CD4-positive, alpha-beta memory T cell (primary cell): ENCODE measurements around the gene ZBTB48. TPM values are rescaled to one million over a fixed set of nuclear protein-coding genes. Genes with fewer than 3 reads are reported as not detected.
A peak's percentile ranks its signal among the peaks of the same experiment; 100 is the strongest.

Experiments used
- CTCF ChIA-PET: fragments of 350-600 bp; sonication (Branson Sonifier 250); formaldehyde crosslinking; loops from one replicate; lab custom pipeline; 2021; ENCODE audit warnings: inconsistent platforms; ENCODE audit not compliant: partially characterized antibody; lab: Charles Lee
- POLR2A ChIA-PET: fragments of 350-600 bp; sonication (Branson Sonifier 250); formaldehyde crosslinking; loops from one replicate; lab custom pipeline; 2021; ENCODE audit not compliant: partially characterized antibody; lab: Charles Lee
- DNase-seq, 5 donors: peaks; one replicate each; pipeline versions ENCODE4 v3.0.0 to v3.0.0-alpha.2; 2020 to 2022; ENCODE audit warnings: mixed read lengths in 1 of 5
- H3K27ac ChIP-seq: one replicate; pipeline ENCODE4 v1.7.0; 2013; ENCODE audit warnings: low read depth, low read length
- H3K27me3 ChIP-seq: 2 replicates; pipeline ENCODE4 v1.7.0; 2013; ENCODE audit warnings: mild to moderate bottlenecking, low read length, moderate library complexity; ENCODE audit not compliant: insufficient read depth
- H3K36me3 ChIP-seq: 2 replicates; pipeline ENCODE4 v1.7.0; 2013; ENCODE audit warnings: mild to moderate bottlenecking, low read length, moderate library complexity; ENCODE audit not compliant: insufficient read depth
- H3K4me1 ChIP-seq: 2 replicates; pipeline ENCODE4 v1.7.0; 2013; ENCODE audit warnings: mild to moderate bottlenecking, low read length, moderate library complexity; ENCODE audit not compliant: insufficient read depth
- H3K4me3 ChIP-seq, 2 donors: one replicate each; pipeline ENCODE4 v1.7.0; 2013; ENCODE audit warnings: low read length in 2 of 2, mild to moderate bottlenecking in 1 of 2
- H3K9me3 ChIP-seq, 2 donors: one replicate each; pipeline ENCODE4 v1.7.0; 2013; ENCODE audit warnings: low read length in 2 of 2, control low read depth in 1 of 2; ENCODE audit not compliant: control insufficient read depth in 1 of 2
- H3K27ac Mint-ChIP-seq, 7 donors: one replicate each; pipeline ENCODE4 v1.8.0; 2020 to 2021; ENCODE audit warnings: mixed read lengths in 7 of 7, mild to moderate bottlenecking in 6 of 7, inconsistent platforms in 3 of 7, moderate library complexity in 3 of 7
- H3K27me3 Mint-ChIP-seq, 2 donors: one replicate each; pipeline ENCODE4 v1.8.0; 2020 to 2021; ENCODE audit warnings: mixed read lengths in 2 of 2
- H3K36me3 Mint-ChIP-seq, 2 donors: one replicate each; pipeline ENCODE4 v1.8.0; 2020 to 2021; ENCODE audit warnings: mixed read lengths in 2 of 2, inconsistent platforms in 1 of 2, mild to moderate bottlenecking in 1 of 2
- H3K4me1 Mint-ChIP-seq, 4 donors: one replicate each; pipeline ENCODE4 v1.8.0; 2020 to 2021; ENCODE audit warnings: mixed read lengths in 4 of 4, mild to moderate bottlenecking in 1 of 4
- H3K4me3 Mint-ChIP-seq, 8 donors: one replicate each; pipeline ENCODE4 v1.8.0; 2020 to 2021; ENCODE audit warnings: mixed read lengths in 8 of 8, mild to moderate bottlenecking in 7 of 8, moderate library complexity in 6 of 8, inconsistent platforms in 3 of 8
- H3K9me3 Mint-ChIP-seq, 8 donors: one replicate each; pipeline ENCODE4 v1.8.0; 2020 to 2021; ENCODE audit warnings: mixed read lengths in 8 of 8, mild to moderate bottlenecking in 5 of 8, inconsistent platforms in 3 of 8, moderate library complexity in 1 of 8
- intact Hi-C: fragments of 100-400 bp; cut with micrococcal nuclease; formaldehyde crosslinking; loops from one replicate; pipeline ENCODE4 v1.15.1; 2023
- polyA plus RNA-seq, 2 donors: library from polyadenylated mRNA; unstranded; fragments of 300-500 nt; fragmentation: Illumina TruSeq; gene quantifications; one replicate each; pipeline ENCODE4 v1.2.3, GENCODE V29; 2021
- total RNA-seq, 2 experiments: library from RNA; stranded (reverse); gene quantifications; one replicate each; pipeline ENCODE4 v1.2.3, GENCODE V29; 2021

Gene ZBTB48
- total and polyA plus RNA-seq, 4 experiments from 2014 or later, result 18.4 to 70.7 (median 43.2) TPM

DNA sequence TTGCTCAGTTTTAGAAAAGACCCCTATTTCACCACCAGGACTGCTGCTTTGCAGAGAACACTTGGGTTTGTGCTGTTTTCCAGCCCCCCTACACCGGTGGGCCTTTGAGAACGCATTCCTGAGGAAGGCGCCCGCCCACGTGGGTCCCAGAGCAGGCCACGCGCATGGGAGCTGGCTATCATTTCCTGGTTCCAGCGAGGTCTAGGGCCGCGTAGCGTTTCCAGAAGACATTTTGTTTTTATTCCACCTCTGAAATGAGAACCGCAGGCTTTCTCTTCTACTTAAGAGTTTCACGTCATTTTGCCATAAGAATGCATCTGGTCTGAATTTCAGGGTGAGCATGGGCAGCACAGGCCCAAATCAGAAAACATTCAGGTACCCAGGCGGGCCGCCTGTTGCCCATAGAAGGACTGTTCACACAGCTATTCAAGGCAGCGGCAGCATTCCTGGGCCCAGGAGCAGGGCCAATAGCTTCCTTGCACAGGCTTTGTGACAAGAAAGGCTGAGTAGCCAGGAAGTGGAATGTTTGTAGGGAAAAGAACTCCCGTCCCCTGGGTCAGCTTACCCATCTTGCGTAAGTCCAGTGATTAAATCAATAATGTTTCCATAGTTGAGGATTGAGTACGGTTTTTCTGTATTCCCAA is 24.2 kb downstream of the ZBTB48 start:
- CTCF ChIA-PET, result interaction anchor here (1.0 to 2.5 kb wide), 5 partner anchors 8 to 49 kb away, joined by 3 to 13 read pairs (median 4); partner anchors contain the start of genes TAS1R1 and THAP3
- no peak for DNase-seq
- Histone ChIP-seq H3K4me3 (peak overlapping the region; percentile 85 to 92), H3K27me3 (no peaks in the 10 kb centered on the region), H3K27ac (peak overlapping the region; percentile 88), H3K9me3 (no peaks in the 10 kb centered on the region), H3K4me1 (peaks cover 28% of the 10 kb centered on the region), H3K36me3 (peaks cover under 1% of the 10 kb centered on the region)
- Mint-ChIP-seq H3K27me3 (no peaks in the 10 kb centered on the region), H3K4me3 (peak overlapping the region; percentile 84 to 95 (median 90)), H3K9me3 (peaks cover 0 to 2% (median 0%) of the 10 kb centered on the region in 8 donors), H3K36me3 (peaks cover 5 to 23% of the 10 kb centered on the region in 2 donors), H3K27ac (peak overlapping the region; percentile 95 to 99 (median 97)), H3K4me1 (peaks cover 6 to 38% (median 25%) of the 10 kb centered on the region in 4 donors)
- POLR2A ChIA-PET, result interaction anchor here (0.7 to 8.5 kb wide), 15 partner anchors 8 to 611 kb away, joined by 3 to 273 read pairs (median 19); partner anchors contain the start of genes CAMTA1, DNAJC11, NOL9 and PHF13
- intact Hi-C loops, result loop anchor here (1.0 to 2.0 kb wide), 2 partner anchors 9 to 143 kb away; partner anchors contain the start of gene PHF13

DNA sequence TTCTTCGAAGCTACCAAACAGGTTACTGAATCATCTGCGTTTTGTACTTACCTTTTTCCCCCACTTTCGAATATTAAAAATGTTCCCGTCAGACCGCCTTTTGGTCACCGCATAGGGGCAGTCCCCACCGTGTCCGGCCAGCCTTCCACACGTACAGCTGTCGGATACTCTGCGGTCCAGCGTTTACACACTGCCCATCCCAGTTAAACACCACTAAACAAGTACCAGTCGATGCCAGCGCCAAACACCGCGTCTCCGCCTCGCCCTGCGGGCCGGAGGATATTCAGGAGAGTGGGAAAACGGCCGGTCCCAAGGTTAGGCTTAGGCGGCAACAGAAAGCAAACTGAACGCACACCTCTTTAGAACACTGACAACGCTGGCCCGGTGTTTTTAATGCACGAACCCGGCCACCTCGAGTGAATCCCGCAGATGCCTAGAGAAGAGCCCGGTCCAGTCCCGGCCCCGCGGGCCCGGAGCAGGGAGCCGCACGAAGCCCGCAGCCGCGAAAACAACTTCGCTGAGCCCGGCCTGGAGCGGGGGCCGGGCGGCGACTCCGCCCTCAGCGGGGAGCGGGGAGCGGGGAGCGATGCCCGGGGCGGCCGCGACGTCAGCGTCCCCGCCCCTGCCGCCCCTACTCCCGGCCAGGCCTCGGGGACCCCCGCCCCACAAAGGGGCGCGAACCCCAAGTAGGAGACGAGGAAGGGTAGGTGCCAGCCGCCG is 33.0 kb downstream of the ZBTB48 start:
- POLR2A ChIA-PET, result interaction anchor here (1.6 to 4.7 kb wide), 2 partner anchors 11 to 59 kb away, joined by 7 to 133 read pairs; partner anchors contain the start of genes KLHL21 and NOL9
- Histone ChIP-seq H3K36me3 (peaks cover 3% of the 10 kb centered on the region), H3K27ac (peak overlapping the region; percentile 61), H3K4me1 (peaks cover 23% of the 10 kb centered on the region), H3K4me3 (peak overlapping the region; percentile 20 to 39), H3K27me3 (no peaks in the 10 kb centered on the region), H3K9me3 (no peaks in the 10 kb centered on the region)
- Mint-ChIP-seq H3K4me1 (peaks cover 15 to 31% (median 24%) of the 10 kb centered on the region in 4 donors), H3K4me3 (peak overlapping the region; percentile 89 to 95 (median 93)), H3K9me3 (no peaks in the 10 kb centered on the region), H3K27me3 (no peaks in the 10 kb centered on the region), H3K36me3 (peaks cover 0 to 16% of the 10 kb centered on the region in 2 donors), H3K27ac (peak overlapping the region; percentile 86 to 94 (median 92))
- peak in 2 of 5 donors; percentile 9 to 59 for DNase-seq
- intact Hi-C loops, result loop anchor here (1.0 to 10.0 kb wide), 5 partner anchors 10 to 172 kb away; partner anchors contain the start of genes CAMTA1, NOL9 and ZBTB48
- CTCF ChIA-PET, result interaction anchor here (0.9 to 1.6 kb wide), 5 partner anchors 9 to 152 kb away, joined by 3 to 7 read pairs (median 4); no protein-coding TSS in a partner anchor

DNA sequence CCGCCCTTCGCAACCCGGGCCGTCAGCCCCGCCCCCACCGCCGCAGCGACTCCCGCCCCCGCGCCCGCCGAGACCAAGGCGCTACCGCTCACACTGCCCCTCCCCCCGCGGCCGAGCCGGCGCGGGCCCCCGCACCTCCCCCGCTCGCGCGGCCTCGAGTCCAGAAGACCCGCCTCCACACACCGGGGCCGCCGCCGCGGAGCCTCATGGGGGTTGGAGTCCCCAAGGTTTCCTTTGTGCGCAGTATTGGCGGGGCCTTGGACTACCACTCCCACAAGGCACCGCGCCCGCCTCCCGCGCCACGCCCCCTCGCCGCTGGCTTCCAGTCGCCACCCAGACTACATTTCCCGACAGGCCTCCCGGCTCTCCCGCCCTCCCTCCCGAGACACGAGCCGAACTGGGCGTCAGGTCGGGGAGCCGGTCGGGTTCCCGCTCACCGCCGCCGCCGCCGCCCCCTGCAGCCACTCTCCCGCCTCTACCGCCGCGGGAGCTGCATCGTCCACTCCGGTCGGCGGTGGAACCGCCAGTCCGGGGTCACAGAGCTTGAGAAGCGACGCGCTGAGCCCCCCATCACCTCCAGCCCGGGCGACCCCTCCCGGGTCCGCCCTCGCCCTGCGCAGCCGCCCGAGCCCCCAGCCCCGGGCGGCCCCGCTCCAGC is 33.7 kb downstream of the ZBTB48 start, which contains the start of gene PHF13:
TSS of gene PHF13 (plus strand) at position 371 of the 658 bp plus-strand sequence. CDS start 336 bp downstream, outside the sequence.
- H3K9me3 ChIP-seq, result no peaks in the 10 kb centered on the region
- H3K4me1 Mint-ChIP-seq, result peaks cover 15 to 31% (median 25%) of the 10 kb centered on the region in 4 donors
- H3K4me1 ChIP-seq, result peaks cover 23% of the 10 kb centered on the region
- H3K36me3 Mint-ChIP-seq, result peaks cover 0 to 17% of the 10 kb centered on the region in 2 donors
- intact Hi-C loops, result loop anchor here (1.0 to 10.0 kb wide), 5 partner anchors 10 to 171 kb away; partner anchors contain the start of genes CAMTA1, NOL9 and ZBTB48
- H3K9me3 Mint-ChIP-seq, result no peaks in the 10 kb centered on the region
- peak within 1 kb of the TSS; percentile 20 to 46 for H3K4me3 ChIP-seq
- H3K27ac ChIP-seq, result peak within 1 kb of the TSS; percentile 65
- no peaks in the 10 kb centered on the region for H3K27me3 Mint-ChIP-seq
- no peaks in the 10 kb centered on the region for H3K27me3 ChIP-seq
- ChIA-PET POLR2A (interaction anchor here (0.8 to 4.7 kb wide), 7 partner anchors 11 to 153 kb away, joined by 3 to 133 read pairs (median 4); partner anchors contain the start of genes KLHL21, NOL9, THAP3 and ZBTB48), CTCF (no interaction called here)
- peak within 1 kb of the TSS; percentile 86 to 94 (median 92) for H3K27ac Mint-ChIP-seq
- peaks cover 4% of the 10 kb centered on the region for H3K36me3 ChIP-seq
- H3K4me3 Mint-ChIP-seq, result peak within 1 kb of the TSS; percentile 91 to 97 (median 93)
- DNase-seq, result peak; percentile 98 to 99 (median 99)

DNA sequence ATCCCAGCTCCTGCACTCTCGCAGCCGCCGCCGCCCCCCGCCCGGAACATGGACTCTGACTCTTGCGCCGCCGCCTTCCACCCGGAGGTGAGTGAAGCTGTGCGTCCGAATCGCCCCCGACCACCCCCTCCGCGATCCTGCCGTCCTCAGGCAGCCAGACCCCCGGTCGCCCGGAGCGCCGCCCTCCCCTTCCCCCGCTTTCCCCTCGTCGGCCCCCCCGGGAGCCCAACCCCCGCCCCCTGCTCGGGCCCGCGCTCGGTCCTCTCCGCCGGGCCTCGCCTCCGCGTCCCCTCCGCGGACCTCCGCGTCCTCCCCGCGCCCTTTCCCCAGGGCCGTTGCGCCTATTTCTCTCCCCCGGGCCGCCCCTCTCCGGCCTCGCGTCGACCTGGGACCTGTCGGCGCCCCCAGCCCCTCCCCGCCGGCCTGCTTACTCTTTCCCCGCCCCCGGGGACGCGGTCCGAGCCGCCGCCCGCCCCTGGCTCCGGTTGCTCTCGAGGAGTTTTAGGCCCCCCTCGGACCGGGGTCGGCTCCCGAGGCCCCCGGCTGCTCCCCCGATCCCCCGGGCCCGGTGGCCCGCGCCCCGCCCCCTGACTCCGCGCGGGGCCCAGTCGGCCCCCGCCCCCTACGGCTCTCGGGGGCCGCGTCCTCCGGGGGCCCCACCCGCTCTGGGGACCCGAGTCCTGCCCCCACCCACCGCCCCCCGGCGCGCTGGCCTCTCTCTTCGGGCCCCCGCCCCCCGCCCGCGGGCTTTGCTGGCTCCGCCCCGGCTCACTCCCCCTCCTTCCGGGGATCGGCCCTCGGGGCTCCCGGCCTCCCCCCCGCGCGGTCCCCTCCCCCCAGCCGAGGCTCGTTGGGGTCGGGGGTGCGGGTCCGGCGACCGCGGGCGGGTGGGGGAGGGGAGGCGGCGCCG is 34.5 kb downstream of the ZBTB48 start:
- Histone ChIP-seq H3K36me3 (peaks cover 4% of the 10 kb centered on the region), H3K9me3 (no peaks in the 10 kb centered on the region), H3K27me3 (no peaks in the 10 kb centered on the region), H3K27ac (peak overlapping the region; percentile 65), H3K4me3 (peak overlapping the region in 1 of 2 donors; percentile 46), H3K4me1 (peaks cover 23% of the 10 kb centered on the region)
- ChIA-PET CTCF (no interaction called here), POLR2A (interaction anchor here (0.8 to 4.7 kb wide), 7 partner anchors 10 to 154 kb away, joined by 3 to 133 read pairs (median 4); partner anchors contain the start of genes KLHL21, NOL9, THAP3 and ZBTB48)
- H3K9me3 Mint-ChIP-seq, result no peaks in the 10 kb centered on the region
- DNase-seq, result peak; percentile 32 to 61 (median 38)
- intact Hi-C loops, result loop anchor here (10.0 kb wide), 1 partner anchor 171 kb away; the partner anchor contains the start of gene CAMTA1
- H3K27ac Mint-ChIP-seq, result peak overlapping the region in 1 of 7 donors; percentile 59
- H3K4me3 Mint-ChIP-seq, result peak overlapping the region in 7 of 8 donors; percentile 31 to 91 (median 59)
- H3K4me1 Mint-ChIP-seq, result peaks cover 15 to 31% (median 25%) of the 10 kb centered on the region in 4 donors
- no peaks in the 10 kb centered on the region for H3K27me3 Mint-ChIP-seq
- peaks cover 0 to 20% of the 10 kb centered on the region in 2 donors for H3K36me3 Mint-ChIP-seq

DNA sequence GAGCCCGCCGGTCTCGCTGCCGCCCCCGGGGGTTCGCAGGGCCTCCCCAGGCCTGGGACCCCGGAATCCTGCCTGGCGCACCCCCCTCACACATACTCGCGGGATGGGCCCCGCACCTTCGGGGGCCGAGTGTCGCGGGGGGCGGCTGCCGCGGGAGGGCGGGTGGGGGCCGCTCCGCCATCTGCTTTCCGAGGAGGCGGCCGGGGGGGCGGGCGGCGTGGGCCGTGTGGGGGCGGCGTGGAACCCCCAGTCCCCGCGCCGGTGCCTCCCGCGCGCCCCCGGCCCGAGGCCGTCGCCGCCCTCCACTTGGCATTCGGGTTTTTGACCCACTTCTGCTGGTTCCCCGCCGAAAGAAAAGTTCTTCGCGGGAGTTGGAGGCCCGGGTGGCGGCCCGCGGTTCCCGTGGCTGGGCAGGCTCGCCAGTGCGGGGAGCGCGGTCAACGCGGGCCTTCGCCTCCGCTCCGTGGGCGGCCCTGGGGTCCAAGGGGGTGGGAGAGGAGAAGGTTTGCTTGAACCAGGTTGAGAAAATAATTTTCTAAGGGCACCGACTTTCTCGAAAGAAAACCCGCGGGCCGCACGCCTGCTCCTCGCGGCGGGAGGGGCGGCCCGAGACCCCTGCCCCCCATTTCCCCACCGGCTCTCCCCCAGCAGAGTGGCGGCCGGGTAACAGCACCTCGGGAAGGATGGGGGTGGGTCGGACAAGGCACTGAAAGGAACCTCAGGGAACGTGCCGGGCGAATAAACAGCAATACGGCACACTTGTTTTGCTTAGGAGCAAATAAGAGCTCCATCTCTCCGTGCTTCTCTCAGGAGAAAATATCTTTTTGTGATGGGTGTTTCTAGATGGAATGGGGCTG is 35.4 kb downstream of the ZBTB48 start:
- peak in 1 of 5 donors; percentile 27 for DNase-seq
- Histone ChIP-seq H3K4me1 (peaks cover 23% of the 10 kb centered on the region), H3K27me3 (no peaks in the 10 kb centered on the region), H3K4me3 (peak overlapping the region; percentile 19 to 23), H3K27ac (peak overlapping the region; percentile 29), H3K36me3 (peaks cover 10% of the 10 kb centered on the region), H3K9me3 (no peaks in the 10 kb centered on the region)
- Mint-ChIP-seq H3K9me3 (no peaks in the 10 kb centered on the region), H3K4me1 (peaks cover 15 to 31% (median 25%) of the 10 kb centered on the region in 4 donors), H3K36me3 (peaks cover 2 to 22% of the 10 kb centered on the region in 2 donors), H3K27ac (peak overlapping the region; percentile 65 to 88 (median 82)), H3K4me3 (peak overlapping the region; percentile 76 to 88 (median 83)), H3K27me3 (no peaks in the 10 kb centered on the region)
- intact Hi-C loops, result loop anchor here (10.0 kb wide), 1 partner anchor 170 kb away; the partner anchor contains the start of gene CAMTA1
- ChIA-PET CTCF (interaction anchor here (0.7 to 1.3 kb wide), 4 partner anchors 9 to 130 kb away, joined by 3 to 5 read pairs (median 4); partner anchors contain the start of genes NOL9, TAS1R1 and THAP3), POLR2A (interaction anchor here (0.6 to 3.3 kb wide), 5 partner anchors 8 to 35 kb away, joined by 3 to 55 read pairs (median 5); partner anchors contain the start of genes KLHL21, THAP3 and ZBTB48)
